DLD1 (cell line): Measurements from ENCODE around the gene CLIC4.
"Not testable (repeated sequence)": the region's sequence is repeated elsewhere in the genome, so short reads cannot be mapped to it uniquely, and the experiment has no call there.

Experiments
- in situ Hi-C: cut with HindIII; loops from 2 replicates; pipeline ENCODE4 v1.10.0; 2017; ENCODE audit warnings: low sequenced_read_pairs

CLIC4 gene

DNA sequence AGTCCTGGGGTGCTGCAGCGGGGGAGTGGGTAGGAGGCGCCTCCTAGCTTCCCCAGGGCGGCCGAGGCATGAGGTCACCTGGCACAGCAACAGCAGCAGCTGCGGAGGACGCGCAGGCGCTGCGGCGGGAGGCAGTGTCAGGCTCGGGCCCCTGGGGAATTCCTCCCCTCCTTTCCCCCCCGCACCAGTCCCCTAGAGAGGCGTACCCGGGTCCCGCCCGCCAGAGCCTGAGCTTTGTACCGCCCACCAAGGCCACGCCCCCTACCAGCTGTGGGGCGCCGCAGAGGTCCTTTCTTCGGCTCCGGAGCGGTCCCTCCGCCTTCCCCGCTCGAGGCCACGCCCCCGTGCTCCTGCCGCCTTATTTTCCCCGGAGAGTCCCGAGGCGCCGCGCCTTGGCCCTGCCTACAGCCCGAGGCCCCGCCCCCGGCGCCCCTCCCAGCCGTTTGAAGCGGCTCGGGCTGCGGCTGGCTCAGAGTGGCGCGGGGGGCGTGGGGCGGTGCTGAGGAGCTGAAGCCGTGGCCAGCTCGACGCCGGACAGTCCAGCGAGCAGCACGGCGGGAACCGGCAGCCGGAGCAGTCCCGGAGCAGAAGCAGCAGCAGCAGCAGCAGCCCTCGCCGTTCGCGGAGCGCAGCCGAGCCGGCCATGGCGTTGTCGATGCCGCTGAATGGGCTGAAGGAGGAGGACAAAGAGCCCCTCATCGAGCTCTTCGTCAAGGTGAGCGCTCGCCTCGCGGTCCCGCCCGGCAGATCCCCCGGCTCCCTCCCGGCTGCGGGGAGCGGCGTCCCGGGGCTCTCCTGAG lies at the start of gene CLIC4:
CLIC4 (plus strand) TSS at position 537 of the 800 bp plus-strand sequence; CDS start at position 644, 107 bp downstream.
- in situ Hi-C loops = no loop called here

DNA sequence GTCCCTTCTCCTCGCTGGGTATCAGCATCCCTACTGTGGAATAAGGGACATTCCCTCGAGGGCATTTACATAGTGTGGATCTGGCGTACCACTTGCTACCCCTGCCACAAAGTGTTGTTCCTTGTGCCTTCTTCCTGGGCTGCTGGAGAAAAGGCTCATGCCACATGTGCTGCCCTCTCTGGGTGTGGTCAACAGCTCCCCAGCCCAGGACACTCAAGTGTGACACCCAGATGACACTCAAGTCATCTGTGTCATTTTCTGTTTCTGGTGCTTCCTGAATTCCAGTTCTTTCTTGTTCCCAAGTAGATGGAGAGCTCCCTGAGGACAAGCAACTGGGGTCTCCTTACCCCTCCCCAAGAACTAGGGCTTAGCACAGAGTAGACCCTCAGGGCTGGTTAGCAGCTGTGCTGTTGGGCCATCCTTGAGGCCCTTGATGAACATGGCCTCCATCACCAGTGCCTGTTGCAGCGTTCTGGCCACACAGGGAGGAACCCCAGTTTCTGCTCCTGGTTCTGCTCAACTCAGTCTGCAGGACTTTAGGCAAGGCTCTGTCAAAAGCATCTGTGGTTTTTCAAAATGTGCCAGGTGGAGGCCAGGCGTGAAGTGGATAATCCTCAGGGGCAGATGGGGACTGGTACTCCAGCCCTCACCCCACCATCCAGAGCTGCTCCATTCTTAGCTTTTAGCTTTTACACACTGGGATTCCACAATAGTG lies 49.0 kb upstream of the CLIC4 start:
- in situ Hi-C loops = no loop called here

DNA sequence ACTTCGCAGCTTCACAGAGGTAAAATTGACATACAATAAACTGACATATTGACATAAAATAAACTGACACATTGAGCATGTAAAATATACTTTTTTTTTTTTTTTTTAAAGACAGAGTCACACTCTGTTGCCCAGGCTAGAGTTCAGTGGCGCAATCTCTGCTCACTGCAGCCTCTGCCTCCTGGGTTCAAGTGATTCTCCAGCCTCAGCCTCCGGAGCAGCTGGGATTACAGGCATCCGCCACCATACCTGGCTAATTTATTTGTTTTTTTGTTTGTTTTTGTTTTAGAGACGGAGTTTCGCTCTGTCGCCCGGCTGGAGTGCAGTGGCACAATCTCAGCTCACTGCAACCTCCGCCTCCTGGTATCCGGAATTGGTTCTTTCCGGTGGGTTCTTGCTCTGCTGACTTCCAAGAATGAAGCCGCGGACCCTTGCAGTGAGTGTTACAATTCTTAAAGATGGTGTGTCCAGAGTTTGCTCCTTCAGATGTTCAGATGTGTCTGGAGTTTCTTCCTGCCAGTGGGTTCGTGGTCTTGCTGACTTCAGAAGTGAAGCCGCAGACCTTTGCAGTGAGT lies 48.4 kb upstream of the CLIC4 start:
- in situ Hi-C loops = no loop called here

DNA sequence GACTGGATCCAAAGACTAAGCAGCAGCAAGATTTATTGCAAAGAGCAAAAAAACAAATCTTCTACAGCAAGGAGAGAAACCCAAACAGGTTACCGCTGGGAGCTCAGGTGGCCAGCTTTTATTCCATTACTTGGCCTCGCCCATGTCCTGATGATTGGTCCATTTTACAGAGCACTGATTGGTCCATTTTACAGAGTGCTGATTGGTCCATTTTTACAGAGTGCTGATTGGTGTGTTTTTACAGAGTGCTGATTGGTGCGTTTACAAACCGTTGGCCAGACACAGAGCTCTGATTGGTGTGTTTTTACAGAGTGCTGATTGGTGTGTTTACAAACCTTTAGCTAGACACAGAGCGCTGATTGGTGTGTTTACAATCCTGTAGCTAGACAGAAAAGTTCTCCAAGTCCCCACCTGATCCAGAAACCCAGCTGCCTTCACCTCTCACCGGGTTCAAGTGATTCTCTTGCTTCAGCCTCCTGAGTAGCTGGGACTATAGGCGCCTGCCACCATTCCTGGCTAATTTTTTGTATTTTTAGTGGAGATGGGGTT lies 47.7 kb upstream of the CLIC4 start:
- in situ Hi-C loops = not testable (repeated sequence)

DNA sequence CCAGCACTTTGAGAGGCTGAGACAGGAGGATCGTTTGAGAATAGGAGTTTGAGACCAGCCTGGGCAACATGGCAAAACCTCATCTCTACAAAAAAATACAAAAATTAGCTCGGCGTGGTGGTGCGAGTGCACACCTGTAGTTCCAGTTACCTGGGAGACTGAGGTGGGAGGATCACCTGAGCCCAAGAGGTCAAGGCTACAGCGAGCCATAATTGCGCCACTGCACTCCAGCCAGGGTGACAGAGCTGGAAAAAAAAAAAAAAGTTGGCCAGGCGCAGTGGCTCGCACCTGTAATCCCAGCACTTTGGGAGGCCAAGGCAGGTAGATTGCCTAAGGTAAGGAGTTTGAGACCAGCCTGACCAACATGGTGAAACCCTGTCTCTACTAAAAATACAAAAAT lies 46.9 kb upstream of the CLIC4 start:
- in situ Hi-C loops = not testable (repeated sequence)

DNA sequence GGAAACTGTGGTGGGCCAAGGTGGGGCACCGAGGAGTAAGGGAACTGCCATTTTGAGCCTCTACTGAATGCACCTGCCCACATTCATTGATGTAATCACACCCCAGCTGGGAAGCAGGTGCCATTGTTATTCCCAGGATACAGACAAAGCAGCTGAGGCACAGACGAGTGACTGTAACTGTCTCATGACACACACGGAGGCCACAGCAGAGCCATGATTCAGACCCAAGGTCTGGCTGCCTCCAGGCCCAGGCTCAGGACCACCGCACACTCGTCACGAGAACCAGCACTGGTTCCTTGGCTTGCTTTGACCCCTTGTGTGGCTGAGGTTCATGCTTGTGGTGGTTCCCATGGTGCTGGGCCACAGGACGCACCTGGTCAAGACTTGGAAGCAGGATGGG lies 45.6 kb upstream of the CLIC4 start:
- in situ Hi-C loops = no loop called here

DNA sequence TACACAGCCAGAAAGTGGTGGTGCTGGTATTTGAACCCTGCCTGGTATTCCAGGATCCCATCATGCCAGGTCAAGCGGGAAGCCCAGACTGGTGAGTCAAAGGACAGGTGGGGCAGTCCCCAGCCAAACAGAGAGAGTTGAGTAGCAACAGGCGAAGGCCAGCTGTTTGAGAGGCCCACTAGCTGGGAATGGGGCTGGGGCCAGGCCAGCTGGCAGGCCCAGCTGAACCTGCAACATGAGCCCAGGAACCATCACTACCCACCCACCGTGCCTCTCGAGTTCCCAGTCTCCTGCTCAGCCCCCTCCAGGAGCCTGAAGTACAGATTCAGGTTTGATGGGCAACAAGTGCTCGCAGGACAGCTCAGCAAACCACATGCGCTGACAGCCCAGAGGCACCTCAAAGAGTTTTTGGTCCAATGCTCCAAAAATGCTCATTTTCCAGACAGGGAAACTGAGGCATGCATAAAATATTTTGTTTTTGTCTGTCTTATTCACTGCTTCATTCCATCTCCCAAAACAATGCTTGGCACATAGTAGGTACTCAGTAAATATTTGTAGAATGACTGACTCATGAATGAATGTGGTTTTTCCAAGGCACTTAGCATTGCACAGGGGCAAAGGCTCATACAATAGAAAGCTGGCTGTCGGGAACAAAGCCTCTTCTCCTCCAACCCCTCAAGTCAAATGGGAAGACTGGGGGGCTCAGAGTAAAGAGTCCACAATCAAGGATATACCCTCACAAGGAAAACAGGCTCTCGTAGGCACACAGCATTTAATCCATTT lies 42.5 kb upstream of the CLIC4 start:
- in situ Hi-C loops = no loop called here

DNA sequence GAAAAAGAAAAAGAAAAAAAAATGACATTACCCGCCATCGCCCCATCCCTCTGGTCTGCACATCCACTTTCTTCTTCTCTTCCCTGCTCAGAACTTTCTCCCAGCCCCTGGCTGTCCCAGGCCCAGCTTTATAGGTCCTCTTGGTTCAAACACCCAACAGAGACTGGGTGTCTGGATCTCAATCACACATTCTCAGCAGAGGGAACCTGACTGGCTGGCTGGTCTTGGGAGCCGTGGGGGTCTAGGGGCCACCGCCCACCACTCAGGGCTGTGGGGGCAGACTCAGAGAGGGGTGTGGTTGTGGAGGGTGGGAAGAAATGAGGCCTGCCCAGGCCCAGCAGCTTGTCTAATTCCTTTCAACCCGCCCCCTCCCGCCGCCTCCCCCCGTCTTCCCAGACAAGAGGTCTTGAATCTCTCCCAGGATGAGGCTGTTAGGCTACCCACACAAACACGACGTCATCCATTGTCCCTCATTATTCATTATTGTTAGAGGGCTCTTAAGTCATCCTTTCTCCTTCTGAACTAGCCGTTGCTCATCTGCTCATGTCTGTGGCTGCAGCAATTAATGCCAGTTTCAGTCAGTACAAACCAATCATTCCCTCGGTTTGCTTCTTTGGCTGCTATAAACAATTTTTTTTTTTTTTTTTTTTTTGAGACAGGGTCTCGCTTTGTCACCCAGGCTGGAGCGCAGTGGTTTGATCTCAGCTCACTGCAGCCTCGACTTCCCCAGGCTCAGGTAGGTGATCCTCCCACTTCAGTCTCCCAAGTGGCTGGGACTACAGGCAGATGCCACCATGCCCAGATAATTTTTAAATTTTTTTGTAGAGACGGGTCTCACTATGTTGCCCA lies 40.6 kb upstream of the CLIC4 start:
- in situ Hi-C loops = no loop called here

DNA sequence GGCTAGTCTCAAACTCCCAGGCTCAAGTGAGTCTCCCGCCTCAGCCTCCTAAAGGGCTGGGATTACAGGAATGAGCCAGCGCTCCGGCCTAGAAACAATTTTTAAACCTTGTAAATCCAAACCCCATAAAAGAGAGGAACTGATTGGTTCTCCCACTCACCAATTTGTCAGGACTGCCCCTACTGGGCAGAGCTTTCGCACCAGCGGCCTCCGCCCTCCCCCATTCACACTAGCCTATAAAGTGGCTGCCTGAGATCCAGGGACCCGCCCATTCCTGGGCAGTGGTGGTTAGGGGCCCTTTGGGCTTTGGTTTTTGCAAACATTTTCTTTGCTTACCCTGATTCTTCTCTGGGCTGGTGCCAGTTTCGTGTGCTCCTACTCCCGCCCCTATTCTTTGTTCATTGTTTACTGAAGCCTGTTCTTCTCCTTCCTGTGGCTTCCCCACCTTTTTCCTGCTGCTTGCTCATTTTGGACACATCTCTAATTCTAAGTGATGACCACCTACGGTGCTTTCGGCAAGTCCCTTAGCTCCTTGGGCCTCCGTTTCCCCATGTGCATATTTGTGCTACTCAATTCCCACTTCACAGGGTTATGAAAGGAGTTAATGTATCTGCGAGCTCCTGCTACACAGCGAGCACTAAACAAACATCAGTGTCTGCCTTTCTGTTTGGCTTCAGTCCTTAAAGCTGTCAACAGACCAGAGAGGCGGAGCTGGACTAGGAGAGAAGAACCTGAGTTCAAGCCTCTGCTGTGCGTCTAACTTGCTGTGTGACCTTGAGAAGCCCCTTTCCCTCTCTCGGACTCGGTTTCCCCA lies 39.8 kb upstream of the CLIC4 start:
- in situ Hi-C loops = no loop called here

DNA sequence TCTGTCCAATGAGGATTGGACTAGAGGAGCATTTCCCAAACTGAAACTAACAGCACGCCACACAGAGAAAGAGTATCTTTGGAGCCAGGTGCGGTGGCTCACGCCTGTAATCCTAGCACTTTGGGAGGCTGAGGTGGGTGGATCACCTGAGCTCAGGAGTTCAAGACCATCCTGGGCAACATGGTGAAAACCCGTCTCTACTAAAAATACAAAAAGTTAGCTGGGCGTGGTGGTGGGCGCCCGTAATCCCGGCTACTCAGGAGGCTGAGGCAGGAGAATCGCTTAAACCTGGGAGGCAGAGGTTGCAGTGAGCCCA lies 39.2 kb upstream of the CLIC4 start:
- in situ Hi-C loops = not testable (repeated sequence)

DNA sequence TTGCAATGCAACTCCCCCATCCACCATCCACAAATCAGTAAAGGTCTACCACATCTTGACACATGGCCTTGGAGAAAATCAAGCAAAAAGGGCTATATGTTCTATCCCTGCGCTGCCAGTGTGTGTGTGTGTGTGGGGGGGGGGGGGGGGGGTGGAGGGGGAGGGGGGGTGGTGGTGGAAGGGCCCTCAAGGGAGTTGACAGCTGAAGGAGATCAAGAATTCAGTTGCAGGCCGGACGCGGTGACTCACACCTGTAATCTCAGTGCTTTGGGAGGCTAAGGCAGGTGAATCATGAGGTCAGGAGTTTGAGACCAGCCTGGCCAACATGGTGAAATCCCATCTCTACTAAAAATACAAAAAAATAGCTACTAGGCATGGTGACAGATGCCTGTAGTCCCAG lies 37.6 kb upstream of the CLIC4 start:
- in situ Hi-C loops = no loop called here

DNA sequence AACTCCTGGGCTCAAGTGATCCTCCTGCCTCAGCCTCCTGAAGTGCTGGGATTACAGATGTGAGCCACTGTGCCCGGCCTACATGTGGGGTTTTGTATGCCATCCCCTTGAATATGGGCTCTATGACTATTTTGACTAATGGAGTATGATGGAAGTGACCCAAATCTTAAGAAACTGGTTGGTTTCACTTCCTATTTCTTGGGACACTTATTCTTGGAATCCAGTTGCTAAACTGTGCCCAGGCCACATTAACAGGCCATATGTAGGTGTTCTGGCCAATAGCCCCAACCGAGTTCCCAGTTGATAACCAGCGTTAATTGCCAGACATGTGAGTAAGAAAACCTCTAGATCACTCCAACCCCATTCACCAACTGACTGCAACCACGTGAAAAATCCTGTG lies 36.3 kb upstream of the CLIC4 start:
- in situ Hi-C loops = no loop called here

DNA sequence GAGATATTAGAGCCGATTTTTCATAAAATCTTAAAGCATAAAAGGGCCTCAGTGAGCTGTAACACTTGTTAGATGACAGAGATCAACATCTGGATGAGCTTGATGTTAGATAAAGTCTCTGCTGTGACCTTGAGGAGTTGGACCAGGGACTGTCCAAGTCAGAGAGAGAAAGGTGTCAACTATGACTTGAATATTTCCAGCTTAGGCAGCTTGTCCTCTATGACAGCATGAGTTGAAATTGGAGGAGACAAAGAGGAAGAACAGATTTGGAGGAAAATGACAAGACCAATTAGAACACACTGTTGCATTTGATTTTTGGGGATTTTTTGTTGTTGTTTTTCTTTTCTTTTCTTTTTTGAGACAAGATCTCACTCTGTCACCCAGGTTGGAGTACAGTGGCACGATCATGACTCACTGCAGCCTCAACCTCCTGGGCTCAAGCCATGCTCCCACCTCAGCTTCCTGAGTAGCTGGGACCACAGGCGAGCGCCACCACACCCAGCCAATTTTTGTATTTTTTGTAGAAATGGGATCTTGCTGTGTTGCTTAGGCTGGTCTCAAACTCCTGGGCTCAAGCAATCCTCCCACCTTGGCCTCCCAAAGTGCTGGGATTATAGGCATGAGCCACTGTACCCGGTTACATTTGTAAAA lies 35.3 kb upstream of the CLIC4 start:
- in situ Hi-C loops = no loop called here

DNA sequence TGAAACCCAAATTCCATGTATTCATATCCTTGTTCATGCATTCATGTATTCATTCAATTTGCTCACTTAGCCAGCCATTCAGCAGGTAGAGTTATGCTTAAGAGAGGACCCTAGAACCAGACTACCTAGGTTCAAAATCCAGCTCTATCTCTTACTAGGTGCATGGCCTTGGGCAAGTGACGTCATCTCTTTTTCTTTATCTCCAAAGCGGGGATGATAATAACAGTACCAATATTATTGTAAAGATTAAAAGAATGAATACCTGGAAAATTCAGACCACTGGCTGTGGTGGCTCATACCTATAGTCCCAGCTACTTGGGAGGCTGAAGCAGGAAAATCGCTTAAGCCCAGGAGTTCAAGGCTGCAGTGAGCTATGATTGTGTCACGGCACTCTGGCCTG lies 33.9 kb upstream of the CLIC4 start:
- in situ Hi-C loops = no loop called here

DNA sequence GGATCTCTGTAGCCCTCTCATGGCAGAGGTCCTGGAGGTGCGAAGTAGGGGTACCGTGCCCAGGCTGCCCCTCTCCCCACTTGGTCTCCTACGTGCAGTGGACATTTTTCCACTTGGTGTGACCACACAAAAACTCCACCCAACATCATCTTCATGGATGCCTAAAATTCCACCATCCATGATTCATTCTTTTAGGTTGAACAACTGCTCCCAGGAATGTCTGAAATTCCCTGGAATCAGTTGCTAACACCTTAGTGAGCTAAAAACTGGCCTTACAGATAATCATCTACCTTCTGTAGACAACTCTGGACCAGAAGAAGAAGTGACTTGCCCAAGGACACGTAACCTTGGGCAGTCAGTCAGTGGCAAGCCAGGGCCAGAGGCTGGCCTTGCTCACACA lies 32.1 kb upstream of the CLIC4 start:
- in situ Hi-C loops = no loop called here

DNA sequence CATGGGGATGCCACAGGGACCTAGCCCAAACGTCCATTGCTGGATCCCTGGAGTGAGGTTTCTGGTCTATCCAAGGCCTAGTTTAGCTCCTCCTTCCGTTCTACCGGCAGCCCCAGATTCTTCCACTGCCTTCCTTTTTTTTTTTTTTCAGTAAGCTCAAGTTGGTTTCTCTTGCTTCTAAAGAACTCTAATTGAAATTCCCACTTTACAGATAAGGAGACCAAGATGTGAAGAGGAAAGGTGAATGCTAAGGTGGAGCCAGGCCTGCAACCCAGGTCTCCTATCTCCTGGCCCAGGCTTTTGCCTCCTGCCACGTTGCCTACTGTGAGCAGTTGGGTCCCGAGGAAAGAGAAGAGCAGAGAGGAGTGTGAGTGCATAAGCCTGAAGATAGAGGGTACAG lies 31.5 kb upstream of the CLIC4 start:
- in situ Hi-C loops = no loop called here

DNA sequence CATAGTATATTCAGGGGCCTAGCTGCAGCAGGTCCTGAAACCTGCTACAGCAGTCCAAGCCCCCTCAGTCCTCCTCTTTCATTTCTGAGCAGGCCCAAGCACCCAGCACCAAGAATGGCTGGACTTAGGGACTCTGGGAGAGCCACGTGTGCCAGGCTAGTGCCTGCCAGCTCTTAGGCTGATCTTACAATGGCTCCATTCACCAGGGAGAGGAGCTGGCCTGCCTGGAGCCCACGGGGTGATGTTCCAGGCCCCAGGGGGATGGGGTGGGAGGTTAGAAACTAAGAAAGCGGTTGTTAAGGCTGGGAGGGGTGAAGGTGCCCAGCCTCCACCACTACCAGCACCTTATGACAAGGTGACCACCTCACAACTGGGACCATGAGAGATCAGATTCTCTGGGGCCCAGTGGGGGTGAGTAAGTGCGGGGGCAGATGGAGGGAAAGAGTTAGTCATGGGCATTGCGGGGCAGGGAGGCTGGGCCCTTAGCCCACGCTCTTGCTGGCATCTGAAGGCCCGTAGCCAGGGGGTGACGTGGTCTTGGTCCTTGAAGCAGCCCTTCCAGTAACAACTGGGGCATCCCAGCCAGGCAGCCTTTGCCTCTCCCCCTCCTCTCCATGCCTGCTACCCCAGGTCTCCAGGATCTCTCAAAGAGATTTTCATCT lies 30.3 kb upstream of the CLIC4 start:
- in situ Hi-C loops = no loop called here

DNA sequence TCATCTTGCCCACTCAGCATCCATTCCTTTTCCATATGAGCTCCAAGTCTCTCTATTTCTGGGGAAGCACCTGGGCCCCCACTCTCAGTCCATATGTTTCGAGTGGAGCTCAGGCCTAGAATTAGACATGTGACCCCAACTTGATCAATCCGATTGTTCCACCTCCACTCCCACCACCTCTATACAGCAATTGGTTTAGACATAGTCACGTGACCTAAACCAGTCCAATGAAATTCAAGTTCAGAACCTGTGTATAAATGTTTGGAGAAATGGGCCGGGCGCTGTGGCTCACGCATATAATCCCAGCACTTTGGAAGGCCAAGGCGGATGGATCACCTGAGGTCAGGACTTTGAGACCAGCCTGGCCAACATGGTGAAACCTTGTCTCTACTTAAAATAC lies 29.6 kb upstream of the CLIC4 start:
- in situ Hi-C loops = no loop called here
